H1 (cell line): ENCODE measurements around the gene FXYD7. TPM values are rescaled to one million over a fixed set of nuclear protein-coding genes. Genes with fewer than 3 reads are reported as not detected.

ENCODE experiments used
- CTCF ChIA-PET: fragments of 300-600 bp; sonication (Branson Sonifier 250); formaldehyde crosslinking; loops from one replicate; lab custom pipeline; 2021; ENCODE audit not compliant: partially characterized antibody; lab: Charles Lee
- POLR2A ChIA-PET: fragments of 300-600 bp; sonication (Branson Sonifier 250); formaldehyde crosslinking; loops from one replicate; lab custom pipeline; 2021; ENCODE audit warnings: inconsistent platforms; ENCODE audit not compliant: partially characterized antibody; lab: Charles Lee
- DNase-seq, 2 experiments: peaks; one replicate each; pipeline versions ENCODE4 v3.0.0 to v3.0.0-alpha.2; 2010 to 2022; ENCODE audit warnings: low spot score in 2 of 2, low read depth in 1 of 2, mixed read lengths in 1 of 2
- FAIRE-seq: peaks from 2 replicates; lab custom pipeline; 2011; peaks lifted over from hg19 to GRCh38; lab: Jason Lieb, UNC
- H2AFZ ChIP-seq: 2 replicates; pipeline ENCODE4 v1.8.1; 2012; ENCODE audit warnings: low read length, inconsistent platforms
- H2AK5ac ChIP-seq: 2 replicates; pipeline ENCODE4 v1.6.1; 2013; ENCODE audit warnings: low read depth, low read length
- H2BK120ac ChIP-seq: replicated peaks from 2 replicates; pipeline ENCODE3; 2013; ENCODE audit warnings: low read depth, low read length, inconsistent platforms
- H2BK12ac ChIP-seq: 2 replicates; pipeline ENCODE4 v1.6.1; 2013; ENCODE audit warnings: low read depth, low read length
- H2BK15ac ChIP-seq: 2 replicates; pipeline ENCODE4 v1.6.1; 2013; ENCODE audit warnings: low read length
- H2BK20ac ChIP-seq: 2 replicates; pipeline ENCODE4 v1.6.1; 2013; ENCODE audit warnings: low read length
- H2BK5ac ChIP-seq: 2 replicates; pipeline ENCODE4 v1.6.1; 2013; ENCODE audit warnings: low read depth, low read length
- H3K14ac ChIP-seq: 2 replicates; pipeline ENCODE4 v1.6.1; 2013; ENCODE audit warnings: inconsistent platforms; ENCODE audit not compliant: insufficient read length
- H3K18ac ChIP-seq: 2 replicates; pipeline ENCODE4 v1.6.1; 2013; ENCODE audit warnings: low read length; ENCODE audit errors: extremely low read depth
- H3K23ac ChIP-seq: 2 replicates; pipeline ENCODE4 v1.6.1; 2013; ENCODE audit warnings: inconsistent platforms; ENCODE audit not compliant: insufficient read length
- H3K23me2 ChIP-seq: 2 replicates; pipeline ENCODE4 v1.6.1; 2013; ENCODE audit warnings: low read depth, low read length
- H3K27ac ChIP-seq: 2 replicates; pipeline ENCODE4 v1.6.1; 2011; ENCODE audit warnings: low read depth, low read length, inconsistent platforms
- H3K27me3 ChIP-seq, 4 experiments: replicated peaks in 1 of 4; 1 replicate in 1 of 4; 2 replicates in 3 of 4; pipeline versions ENCODE4 v1.6.1 to v1.8.1; 2011 to 2013; ENCODE audit warnings: low read length in 3 of 4, mild to moderate bottlenecking in 3 of 4, inconsistent platforms in 2 of 4, mixed read lengths in 2 of 4, moderate library complexity in 1 of 4; ENCODE audit not compliant: control insufficient read depth in 3 of 4, insufficient read depth in 3 of 4; ENCODE audit errors: extremely low read depth in 1 of 4
- H3K36me3 ChIP-seq, 4 experiments: 2 replicates each; pipeline versions ENCODE4 v1.6.1 to v1.8.1; 2011 to 2013; ENCODE audit warnings: mild to moderate bottlenecking in 4 of 4, low read length in 3 of 4, moderate library complexity in 2 of 4, control low read depth in 1 of 4, inconsistent platforms in 1 of 4; ENCODE audit not compliant: insufficient read depth in 4 of 4, control insufficient read depth in 2 of 4
- H3K4ac ChIP-seq: replicated peaks from 2 replicates; pipeline ENCODE3; 2013; ENCODE audit warnings: low read length, low read depth, mixed read lengths, inconsistent platforms; ENCODE audit not compliant: insufficient read length
- H3K4me1 ChIP-seq, 4 experiments: replicated peaks in 1 of 4; 1 replicate in 1 of 4; 2 replicates in 3 of 4; pipeline versions ENCODE4 v1.6.1 to v1.8.1; 2011 to 2013; ENCODE audit warnings: low read length in 3 of 4, inconsistent platforms in 2 of 4, mixed read lengths in 1 of 4; ENCODE audit not compliant: insufficient read depth in 4 of 4, control insufficient read depth in 3 of 4
- H3K4me2 ChIP-seq, 2 experiments: 2 replicates each; pipeline versions ENCODE4 v1.6.1 to v1.8.1; 2011 to 2013; ENCODE audit warnings: low read depth in 2 of 2, low read length in 2 of 2, control low read depth in 1 of 2, inconsistent platforms in 1 of 2, mild to moderate bottlenecking in 1 of 2; ENCODE audit not compliant: insufficient read depth in 1 of 2
- H3K4me3 ChIP-seq, 4 experiments: fragments of 200-600, 300-600 bp in 1 of 4; sonication (generic), shearing (Covaris generic), sonication (Bioruptor Twin) in 1 of 4; 2 replicates each; pipeline versions ENCODE4 v1.5.1 to v1.8.1; 2011 to 2016; ENCODE audit warnings: low read length in 4 of 4, low read depth in 3 of 4, control low read depth in 2 of 4, inconsistent platforms in 2 of 4, mild to moderate bottlenecking in 2 of 4, mixed read lengths in 1 of 4, moderate library complexity in 1 of 4; ENCODE audit not compliant: insufficient read depth in 2 of 4; ENCODE audit errors: extremely low read depth in 1 of 4
- H3K56ac ChIP-seq: replicated peaks from 2 replicates; pipeline ENCODE3; 2013; ENCODE audit warnings: low read depth, mild to moderate bottlenecking, mixed read lengths, low read length, inconsistent platforms; ENCODE audit not compliant: insufficient read length
- H3K79me1 ChIP-seq: 2 replicates; pipeline ENCODE4 v1.6.1; 2013; ENCODE audit warnings: low read depth, low read length, control low read depth
- H3K79me2 ChIP-seq, 2 experiments: 2 replicates each; pipeline versions ENCODE4 v1.6.1 to v1.8.1; 2012 to 2013; ENCODE audit warnings: low read length in 2 of 2, mild to moderate bottlenecking in 2 of 2, inconsistent platforms in 1 of 2; ENCODE audit not compliant: insufficient read depth in 2 of 2, control insufficient read depth in 1 of 2
- H3K9ac ChIP-seq, 4 experiments: replicated peaks in 1 of 4; 1 replicate in 1 of 4; 2 replicates in 3 of 4; pipeline versions ENCODE4 v1.6.1 to v1.8.1; 2011 to 2013; ENCODE audit warnings: low read depth in 3 of 4, low read length in 3 of 4, control low read depth in 2 of 4, mild to moderate bottlenecking in 2 of 4, moderate library complexity in 2 of 4, inconsistent platforms in 1 of 4; ENCODE audit errors: extremely low read depth in 1 of 4
- H3K9me3 ChIP-seq, 2 experiments: 2 replicates each; pipeline versions ENCODE4 v1.6.1 to v1.8.1; 2012 to 2013; ENCODE audit warnings: mild to moderate bottlenecking in 2 of 2, moderate library complexity in 2 of 2, control low read depth in 1 of 2, inconsistent platforms in 1 of 2, low read depth in 1 of 2, low read length in 1 of 2, mixed read lengths in 1 of 2; ENCODE audit not compliant: insufficient read depth in 2 of 2
- H4K20me1 ChIP-seq, 2 experiments: replicated peaks in 1 of 2; 2 replicates each; pipeline versions ENCODE3 to v1.8.1; 2011 to 2013; ENCODE audit warnings: inconsistent platforms in 2 of 2, low read length in 2 of 2, mild to moderate bottlenecking in 1 of 2; ENCODE audit not compliant: insufficient read depth in 2 of 2, control insufficient read depth in 1 of 2
- H4K5ac ChIP-seq: 2 replicates; pipeline ENCODE4 v1.6.1; 2013; ENCODE audit warnings: low read length, low read depth, mixed read lengths, inconsistent platforms; ENCODE audit not compliant: insufficient read length
- H4K8ac ChIP-seq: 2 replicates; pipeline ENCODE4 v1.8.0; 2013; ENCODE audit warnings: mild to moderate bottlenecking, moderate library complexity, low read length, inconsistent platforms; ENCODE audit not compliant: insufficient read depth; ENCODE audit errors: extremely low read depth
- H4K91ac ChIP-seq: replicated peaks from 2 replicates; pipeline ENCODE3; 2013; ENCODE audit warnings: low read length, mixed read lengths, inconsistent platforms; ENCODE audit not compliant: insufficient read length
- BACH1 ChIP-seq: IDR thresholded peaks from 2 replicates; pipeline ENCODE4 v1.6.1; 2012; ENCODE audit warnings: low read length, improper control_type of control experiment
- BRCA1 ChIP-seq: IDR thresholded peaks from 2 replicates; pipeline ENCODE4 v1.6.1; 2012; ENCODE audit warnings: low read depth, low read length, improper control_type of control experiment
- JUND ChIP-seq: IDR thresholded peaks from 2 replicates; pipeline ENCODE4 v1.6.1; 2011; ENCODE audit warnings: mild to moderate bottlenecking, improper control_type of control experiment, low read length
- POLR2AphosphoS5 ChIP-seq: IDR thresholded peaks from 2 replicates; pipeline ENCODE4 v1.6.1; 2011; ENCODE audit warnings: low read depth, low read length
- POU5F1 ChIP-seq: IDR thresholded peaks from 2 replicates; pipeline ENCODE4 v1.6.1; 2011; ENCODE audit warnings: low read depth, mild to moderate bottlenecking, low read length, moderate library complexity
- RAD21 ChIP-seq, 2 experiments: IDR thresholded peaks in 1 of 2; conservative IDR thresholded peaks in 1 of 2; 2 replicates each; pipeline ENCODE4 v1.6.1; 2011; ENCODE audit warnings: low read depth in 2 of 2, low read length in 2 of 2, improper control_type of control experiment in 1 of 2, inconsistent platforms in 1 of 2, mild to moderate bottlenecking in 1 of 2, moderate library complexity in 1 of 2
- SP1 ChIP-seq: IDR thresholded peaks from 2 replicates; pipeline ENCODE4 v1.6.1; 2011; ENCODE audit warnings: low read depth, low read length
- TBP ChIP-seq: IDR thresholded peaks from 2 replicates; pipeline ENCODE4 v1.6.1; 2011; ENCODE audit warnings: low read depth, low read length, improper control_type of control experiment
- TCF12 ChIP-seq: IDR thresholded peaks from 2 replicates; pipeline ENCODE4 v1.6.1; 2011; ENCODE audit warnings: low read depth, mild to moderate bottlenecking, low read length
- WGBS, 2 experiments: shearing (Covaris generic) in 1 of 2; methylation state at CpG; one replicate each; pipeline versions ENCODE4 v1.1.6 to v1.1.7; 2013 to 2015; ENCODE audit warnings: low lambda C conversion rate in 2 of 2, mixed read lengths in 2 of 2, inconsistent platforms in 1 of 2, low coverage in 1 of 2, missing lambda C conversion rate in 1 of 2; ENCODE audit not compliant: insufficient replicate concordance in 2 of 2, insufficient coverage in 1 of 2, insufficient read length in 1 of 2; ENCODE audit errors: extremely low coverage in 1 of 2, missing lambda C conversion rate in 1 of 2; 5-methylcytosine and 5-hydroxymethylcytosine counted together
- polyA plus RNA-seq, 7 experiments: library from polyadenylated mRNA; depleted of rRNA in 3 of 7; stranded (reverse) in 5 of 7; unstranded in 2 of 7; fragments of >200 nt in 5 of 7; fragments of 200-250 nt in 2 of 7; gene quantifications; 1 replicate in 5 of 7; 2 replicates in 1 of 7; 4 replicates in 1 of 7; pipeline versions ENCODE4 v1.2.1 to v1.2.3, GENCODE V29; 2011 to 2013; ENCODE audit warnings: missing spikeins in 2 of 7, mixed read lengths in 2 of 7
- total RNA-seq: library from RNA; stranded (reverse); fragmentation: NEBNext Ultra II Directional; extraction: Animal tissue kit (Norgen Biotek cat#: 25700); gene quantifications from 2 replicates; pipeline ENCODE4 v1.2.1, GENCODE V29; 2021
- TF ChIP-seq, protein P1 (sequence below), 3 experiments: IDR thresholded peaks; 1 replicate in 2 of 3; 2 replicates in 1 of 3; pipeline versions ENCODE4 v1.5.1 to v1.6.1; 2011; ENCODE audit warnings: low read length in 3 of 3, mild to moderate bottlenecking in 3 of 3, inconsistent platforms in 2 of 3, low read depth in 1 of 3, moderate library complexity in 1 of 3; ENCODE audit not compliant: insufficient read depth in 1 of 3; ENCODE audit errors: control extremely low read depth in 1 of 3

Gene FXYD7
- total and polyA plus RNA-seq, 2 of the 8 experiments (the other 6 are each of a cell fraction or from before 2014, with no cell fraction given): 12.1 to 14.3 TPM

DNA sequence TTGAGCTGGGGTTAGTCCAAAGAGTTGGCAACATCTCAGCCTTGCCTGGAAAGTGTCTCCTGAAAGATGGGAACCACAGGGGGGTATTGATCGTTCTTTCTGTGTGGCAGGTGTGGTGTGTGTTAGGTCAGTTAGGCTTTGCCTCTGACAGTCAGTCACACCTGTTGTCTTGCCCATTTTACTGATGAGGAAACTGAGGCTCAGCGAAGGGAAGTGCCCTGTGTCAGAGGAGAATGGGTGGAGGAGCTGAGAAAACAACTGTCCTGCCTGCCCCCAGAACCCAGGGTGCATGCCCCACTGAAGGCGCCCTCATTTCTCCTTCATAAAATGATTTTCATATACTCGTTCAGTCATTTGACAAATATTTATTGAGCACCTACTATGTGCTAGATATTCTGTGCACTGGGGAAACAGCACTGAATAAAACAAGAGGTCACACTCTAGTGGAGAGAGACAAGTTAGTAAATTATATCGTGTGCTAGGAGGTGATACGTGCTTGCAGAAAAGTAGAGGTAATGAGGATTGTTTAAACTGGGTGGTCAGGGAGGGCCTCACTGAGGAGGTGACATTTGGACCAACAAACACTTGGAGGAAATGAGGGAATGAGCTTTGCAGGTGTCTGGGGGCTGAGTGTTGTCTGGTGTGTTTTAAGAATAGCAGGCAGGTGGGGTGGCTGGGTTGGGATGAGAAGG lies 13.1 kb downstream of the FXYD7 start:
- peaks cover 9% of the 10 kb centered on the region; the same call in 1 of the 2 replicates for H3K23me2 ChIP-seq
- peaks cover 6% of the 10 kb centered on the region for H3K79me1 ChIP-seq
- no peak overlapping the region for H2BK15ac ChIP-seq
- H2AFZ ChIP-seq: no peak overlapping the region
- H3K27me3 ChIP-seq: peaks cover 0 to 5% (median 3%) of the 10 kb centered on the region in 4 experiments; a peak in 3 of 7 replicates
- no peaks in the 10 kb centered on the region for H3K9me3 ChIP-seq
- ChIA-PET POLR2A (interaction anchor here (1.2 to 5.6 kb wide), 3 partner anchors 13 to 44 kb away, joined by 3 to 67 read pairs (median 8); partner anchors contain the start of gene FXYD7), CTCF (interaction anchor here (2.5 kb wide), 1 partner anchor 14 kb away, joined by 15 read pairs; the partner anchor contains the start of gene FXYD7)
- H2BK120ac ChIP-seq: no peak overlapping the region
- peaks cover 2 to 32% (median 13%) of the 10 kb centered on the region in 4 experiments; a peak in 6 of 8 replicates for H3K36me3 ChIP-seq
- DNase-seq (no peak), FAIRE-seq (no peak)
- H3K27ac ChIP-seq: no peak overlapping the region
- peaks cover 1 to 5% of the 10 kb centered on the region in 2 experiments for H4K20me1 ChIP-seq
- no peak overlapping the region for H3K9ac ChIP-seq
- H3K18ac ChIP-seq: no peak overlapping the region
- no peak overlapping the region for H2BK20ac ChIP-seq
- H3K79me2 ChIP-seq: peaks cover 0 to 11% of the 10 kb centered on the region in 2 experiments; a peak in 1 of 4 replicates
- WGBS, 2 experiments: 91% methylated on average over 6 of the region's 6 CpGs; no CpG with 5 or more reads in 1 of the 2 experiments
- H3K56ac ChIP-seq: no peak overlapping the region
- H4K8ac ChIP-seq: no peak overlapping the region; the same call in 1 of the 2 replicates
- no peak overlapping the region for H3K4ac ChIP-seq
- H2AK5ac ChIP-seq: no peak overlapping the region
- H3K4me2 ChIP-seq: peak overlapping the region; percentile 82 to 91
- no peak overlapping the region for H4K91ac ChIP-seq
- no peak overlapping the region for H3K23ac ChIP-seq
- H3K4me1 ChIP-seq: peaks cover 4 to 20% (median 16%) of the 10 kb centered on the region in 4 experiments
- H3K14ac ChIP-seq: no peak overlapping the region
- peak overlapping the region in 2 of 4 experiments; percentile 71 to 76; a peak in 2 of 8 replicates for H3K4me3 ChIP-seq
- H2BK5ac ChIP-seq: no peak overlapping the region
- H2BK12ac ChIP-seq: no peak overlapping the region
- H4K5ac ChIP-seq: no peak overlapping the region
- no peak for TF ChIP-seq SP1
- no peak for TF ChIP-seq BACH1
- TF ChIP-seq, protein P1, sequence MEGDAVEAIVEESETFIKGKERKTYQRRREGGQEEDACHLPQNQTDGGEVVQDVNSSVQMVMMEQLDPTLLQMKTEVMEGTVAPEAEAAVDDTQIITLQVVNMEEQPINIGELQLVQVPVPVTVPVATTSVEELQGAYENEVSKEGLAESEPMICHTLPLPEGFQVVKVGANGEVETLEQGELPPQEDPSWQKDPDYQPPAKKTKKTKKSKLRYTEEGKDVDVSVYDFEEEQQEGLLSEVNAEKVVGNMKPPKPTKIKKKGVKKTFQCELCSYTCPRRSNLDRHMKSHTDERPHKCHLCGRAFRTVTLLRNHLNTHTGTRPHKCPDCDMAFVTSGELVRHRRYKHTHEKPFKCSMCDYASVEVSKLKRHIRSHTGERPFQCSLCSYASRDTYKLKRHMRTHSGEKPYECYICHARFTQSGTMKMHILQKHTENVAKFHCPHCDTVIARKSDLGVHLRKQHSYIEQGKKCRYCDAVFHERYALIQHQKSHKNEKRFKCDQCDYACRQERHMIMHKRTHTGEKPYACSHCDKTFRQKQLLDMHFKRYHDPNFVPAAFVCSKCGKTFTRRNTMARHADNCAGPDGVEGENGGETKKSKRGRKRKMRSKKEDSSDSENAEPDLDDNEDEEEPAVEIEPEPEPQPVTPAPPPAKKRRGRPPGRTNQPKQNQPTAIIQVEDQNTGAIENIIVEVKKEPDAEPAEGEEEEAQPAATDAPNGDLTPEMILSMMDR (IDR thresholded peaks at IDR 0.05; ENCODE audit: control extremely low read depth in 1 of 3, insufficient read depth in 1 of 3, low read depth in 1 of 3, low read length in 3 of 3): no peak
- no peak for TF ChIP-seq POLR2AphosphoS5
- TF ChIP-seq POU5F1: no peak
- no peak for TF ChIP-seq TCF12
- TF ChIP-seq TBP: no peak
- no peak for TF ChIP-seq BRCA1
- no peak for TF ChIP-seq JUND
- no peak for TF ChIP-seq RAD21 (IDR thresholded peaks at IDR 0.05 in 1 of 2, conservative IDR thresholded peaks at IDR 0.05 in 1 of 2; ENCODE audit: low read depth in 2 of 2, low read length in 2 of 2)
